H9 (cell line): ENCODE results near the gene BACH1. TPM values are rescaled to one million over a fixed set of nuclear protein-coding genes. Genes with fewer than 3 reads are reported as not detected.

Experiments
- DNase-seq: peaks from one replicate; pipeline ENCODE4 v3.0.0-alpha.2; 2017
- H2AFZ ChIP-seq: one replicate; pipeline ENCODE4 v1.6.1; 2013; ENCODE audit warnings: mild to moderate bottlenecking, low read length, control low read depth, moderate library complexity
- H2AK5ac ChIP-seq: 2 replicates; pipeline ENCODE4 v1.6.1; 2013; ENCODE audit warnings: low read length, control low read depth, mixed read lengths; ENCODE audit not compliant: insufficient read length
- H2BK120ac ChIP-seq: one replicate; pipeline ENCODE4 v1.6.1; 2013; ENCODE audit warnings: low read depth, mild to moderate bottlenecking, low read length, control low read depth, inconsistent platforms; ENCODE audit not compliant: poor library complexity, severe bottlenecking
- H2BK12ac ChIP-seq: 2 replicates; pipeline ENCODE4 v1.6.1; 2013; ENCODE audit warnings: low read length, control low read depth, mixed read lengths, low read depth; ENCODE audit not compliant: insufficient read length
- H2BK15ac ChIP-seq: 2 replicates; pipeline ENCODE4 v1.6.1; 2013; ENCODE audit warnings: low read depth, low read length, control low read depth
- H2BK20ac ChIP-seq: one replicate; pipeline ENCODE4 v1.6.1; 2013; ENCODE audit warnings: low read depth, mild to moderate bottlenecking, low read length, control low read depth, inconsistent platforms; ENCODE audit not compliant: poor library complexity, severe bottlenecking
- H2BK5ac ChIP-seq: 2 replicates; pipeline ENCODE4 v1.6.1; 2013; ENCODE audit warnings: low read length, control low read depth, mixed read lengths; ENCODE audit not compliant: insufficient read length
- H3K14ac ChIP-seq: 2 replicates; pipeline ENCODE4 v1.6.1; 2013; ENCODE audit warnings: low read length, control low read depth; ENCODE audit not compliant: insufficient read depth
- H3K18ac ChIP-seq: 2 replicates; pipeline ENCODE4 v1.6.1; 2013; ENCODE audit warnings: low read depth, mild to moderate bottlenecking, mixed read lengths, low read length, control low read depth; ENCODE audit not compliant: insufficient read length
- H3K23ac ChIP-seq: 2 replicates; pipeline ENCODE4 v1.6.1; 2013; ENCODE audit warnings: low read length, control low read depth, mixed read lengths, low read depth; ENCODE audit not compliant: insufficient read length
- H3K23me2 ChIP-seq: 2 replicates; pipeline ENCODE4 v1.6.1; 2013; ENCODE audit warnings: low read depth, mild to moderate bottlenecking, mixed read lengths, low read length, control low read depth; ENCODE audit not compliant: insufficient read length, poor library complexity, severe bottlenecking
- H3K27ac ChIP-seq: 2 replicates; pipeline ENCODE4 v1.5.1; 2013; ENCODE audit warnings: low read length, control low read depth, mixed read lengths, low read depth; ENCODE audit not compliant: insufficient read length
- H3K27me3 ChIP-seq: 2 replicates; pipeline ENCODE4 v1.6.1; 2013; ENCODE audit warnings: low read length, control low read depth, inconsistent platforms; ENCODE audit not compliant: insufficient read depth
- H3K4ac ChIP-seq: 2 replicates; pipeline ENCODE4 v1.6.1; 2013; ENCODE audit warnings: low read depth, mild to moderate bottlenecking, control low read depth, inconsistent platforms, low read length, moderate library complexity
- H3K4me1 ChIP-seq: 2 replicates; pipeline ENCODE4 v1.6.1; 2013; ENCODE audit warnings: low read length, control low read depth, inconsistent platforms; ENCODE audit not compliant: insufficient read depth
- H3K4me2 ChIP-seq: 2 replicates; pipeline ENCODE4 v1.6.1; 2013; ENCODE audit warnings: low read length, control low read depth, mixed read lengths; ENCODE audit not compliant: insufficient read length, insufficient read depth
- H3K56ac ChIP-seq: 2 replicates; pipeline ENCODE4 v1.6.1; 2013; ENCODE audit warnings: low read depth, mild to moderate bottlenecking, mixed read lengths, low read length, control low read depth; ENCODE audit not compliant: insufficient read length
- H3K79me1 ChIP-seq: 2 replicates; pipeline ENCODE4 v1.6.1; 2013; ENCODE audit warnings: low read depth, mild to moderate bottlenecking, moderate library complexity, low read length, control low read depth, inconsistent platforms; ENCODE audit not compliant: insufficient read depth, poor library complexity, severe bottlenecking
- H3K79me2 ChIP-seq: 2 replicates; pipeline ENCODE4 v1.6.1; 2013; ENCODE audit warnings: low read length, control low read depth, inconsistent platforms; ENCODE audit not compliant: insufficient read depth
- H3K9ac ChIP-seq: 2 replicates; pipeline ENCODE4 v1.6.1; 2013; ENCODE audit warnings: low read length, control low read depth, mixed read lengths; ENCODE audit not compliant: insufficient read length; ENCODE audit errors: extremely low read depth
- H3K9me3 ChIP-seq: one replicate; pipeline ENCODE4 v1.6.1; 2013; ENCODE audit warnings: low read depth, low read length, inconsistent platforms; ENCODE audit not compliant: control insufficient read depth
- H3T11ph ChIP-seq: one replicate; pipeline ENCODE4 v1.6.1; 2013; ENCODE audit warnings: mild to moderate bottlenecking, low read length, control low read depth, inconsistent platforms
- H4K20me1 ChIP-seq: one replicate; pipeline ENCODE4 v1.6.1; 2013; ENCODE audit not compliant: control insufficient read depth, insufficient read length, insufficient read depth
- H4K5ac ChIP-seq: 2 replicates; pipeline ENCODE4 v1.6.1; 2013; ENCODE audit warnings: low read depth, mild to moderate bottlenecking, mixed read lengths, low read length, control low read depth; ENCODE audit not compliant: insufficient read length
- H4K8ac ChIP-seq: replicated peaks from 2 replicates; pipeline ENCODE4 v1.6.1; 2013; ENCODE audit warnings: low read length, control low read depth, mixed read lengths, low read depth; ENCODE audit not compliant: insufficient read length
- H4K91ac ChIP-seq: 2 replicates; pipeline ENCODE4 v1.6.1; 2013; ENCODE audit warnings: low read depth, mild to moderate bottlenecking, moderate library complexity, mixed read lengths, low read length, control low read depth; ENCODE audit not compliant: insufficient read length
- H3K27ac Mint-ChIP-seq, 3 experiments: 2 replicates in 2 of 3; 3 replicates in 1 of 3; pipeline ENCODE4 v1.8.0; 2020 to 2021; ENCODE audit warnings: mixed read lengths in 3 of 3, mild to moderate bottlenecking in 1 of 3, moderate library complexity in 1 of 3
- H3K27me3 Mint-ChIP-seq: 2 replicates; pipeline ENCODE4 v1.8.0; 2021; ENCODE audit warnings: low read depth, mild to moderate bottlenecking, moderate library complexity, mixed read lengths
- H3K36me3 Mint-ChIP-seq, 3 experiments: 2 replicates in 2 of 3; 3 replicates in 1 of 3; pipeline ENCODE4 v1.8.0; 2020 to 2021; ENCODE audit warnings: low read depth in 3 of 3, mixed read lengths in 3 of 3; ENCODE audit not compliant: insufficient read depth in 1 of 3
- H3K4me1 Mint-ChIP-seq, 2 experiments: 2 replicates each; pipeline ENCODE4 v1.8.0; 2020; ENCODE audit warnings: mixed read lengths in 2 of 2
- H3K4me3 Mint-ChIP-seq, 2 experiments: 2 replicates in 1 of 2; 3 replicates in 1 of 2; pipeline ENCODE4 v1.8.0; 2020 to 2021; ENCODE audit warnings: mild to moderate bottlenecking in 2 of 2, mixed read lengths in 2 of 2, moderate library complexity in 1 of 2
- H3K9me3 Mint-ChIP-seq, 2 experiments: 2 replicates in 1 of 2; 3 replicates in 1 of 2; pipeline ENCODE4 v1.8.0; 2020; ENCODE audit warnings: mild to moderate bottlenecking in 2 of 2, mixed read lengths in 2 of 2, moderate library complexity in 1 of 2
- WGBS: extraction: QIAGEN DNeasy Blood & Tissue Kit; methylation state at CpG from one replicate; pipeline ENCODE4 v1.1.7; 2013; ENCODE audit warnings: missing lambda C conversion rate, low lambda C conversion rate, mixed read lengths; ENCODE audit not compliant: insufficient read length; ENCODE audit errors: extremely low coverage; 5-methylcytosine and 5-hydroxymethylcytosine counted together
- total RNA-seq: library from RNA; stranded (reverse); gene quantifications from 2 replicates; pipeline ENCODE4 v1.2.1, GENCODE V29; 2021
- TF ChIP-seq, protein P1 (sequence below): fragments of 200-600 bp; sonication (generic); conservative IDR thresholded peaks from 3 replicates; pipeline ENCODE4 v1.8.0; 2021; ENCODE audit warnings: antibody characterized with exemption, mild to moderate bottlenecking

BACH1 gene
- total RNA-seq, 1 experiment from 2014 or later: 42.4 TPM

DNA sequence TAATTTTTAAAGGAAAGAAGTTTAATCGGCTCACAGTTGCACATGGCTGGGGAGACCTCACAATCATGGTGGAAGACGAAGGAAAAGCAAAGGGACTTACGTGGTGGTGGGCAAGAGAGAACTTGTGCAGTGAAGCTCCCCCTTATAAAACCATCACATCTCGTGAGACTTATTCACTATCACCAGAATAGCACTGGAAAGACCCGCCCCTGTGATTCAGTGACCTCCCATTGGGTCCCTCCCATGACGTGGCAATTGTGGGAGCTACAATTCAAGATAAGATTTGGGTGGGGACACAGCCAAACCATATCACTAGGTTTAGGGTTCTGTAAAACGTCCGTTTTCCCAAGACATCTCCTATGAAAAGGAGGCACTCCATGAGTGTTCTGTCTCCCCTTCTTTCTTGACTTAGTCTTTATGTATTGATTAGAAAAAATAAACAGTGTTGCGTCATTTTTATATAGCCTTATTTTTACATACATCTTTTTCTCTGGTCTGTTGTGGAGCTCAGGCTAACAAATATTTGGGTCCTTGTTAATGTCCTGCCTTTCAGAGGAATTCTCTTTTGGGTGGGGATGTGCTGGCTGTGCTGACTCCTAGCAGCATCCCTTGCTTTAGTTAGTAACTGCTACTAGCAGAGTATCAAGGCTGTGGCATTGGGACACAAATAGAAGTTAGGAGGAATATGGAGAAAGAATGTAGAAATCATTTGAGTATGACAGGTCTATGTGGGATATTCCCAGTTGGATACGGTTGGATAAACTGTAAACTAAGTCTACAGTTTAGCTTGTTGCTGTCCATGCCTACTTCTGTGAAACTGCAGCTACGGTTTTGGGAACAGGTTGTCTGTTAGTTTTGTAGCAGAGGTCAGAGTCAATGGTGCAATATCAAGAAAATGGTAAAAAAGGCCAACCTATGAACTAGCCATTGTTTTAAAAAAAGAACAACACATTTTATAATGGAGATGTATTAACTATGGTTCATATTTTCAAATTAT, 23.5 kb downstream of the BACH1 start:
- Mint-ChIP-seq H3K36me3 (peaks cover 19 to 28% (median 21%) of the 10 kb centered on the region in 3 experiments), H3K4me1 (peaks cover 7 to 13% of the 10 kb centered on the region in 2 experiments; a peak in 3 of 4 replicates), H3K4me3 (no peak overlapping the region), H3K27me3 (no peaks in the 10 kb centered on the region), H3K27ac (no peak overlapping the region), H3K9me3 (no peaks in the 10 kb centered on the region)
- H4K8ac ChIP-seq: no peak overlapping the region
- no peaks in the 10 kb centered on the region for H3K4me1 ChIP-seq
- no peak overlapping the region for H3K4me2 ChIP-seq
- H3T11ph ChIP-seq: no peak overlapping the region
- no peak overlapping the region for H3K27ac ChIP-seq
- no peak overlapping the region for H2BK15ac ChIP-seq
- no peak overlapping the region for H2AK5ac ChIP-seq
- no peak overlapping the region for H3K56ac ChIP-seq
- no peak overlapping the region for H2BK120ac ChIP-seq
- no peak overlapping the region for H2BK12ac ChIP-seq
- no peak overlapping the region for H3K14ac ChIP-seq
- TF ChIP-seq, protein P1, sequence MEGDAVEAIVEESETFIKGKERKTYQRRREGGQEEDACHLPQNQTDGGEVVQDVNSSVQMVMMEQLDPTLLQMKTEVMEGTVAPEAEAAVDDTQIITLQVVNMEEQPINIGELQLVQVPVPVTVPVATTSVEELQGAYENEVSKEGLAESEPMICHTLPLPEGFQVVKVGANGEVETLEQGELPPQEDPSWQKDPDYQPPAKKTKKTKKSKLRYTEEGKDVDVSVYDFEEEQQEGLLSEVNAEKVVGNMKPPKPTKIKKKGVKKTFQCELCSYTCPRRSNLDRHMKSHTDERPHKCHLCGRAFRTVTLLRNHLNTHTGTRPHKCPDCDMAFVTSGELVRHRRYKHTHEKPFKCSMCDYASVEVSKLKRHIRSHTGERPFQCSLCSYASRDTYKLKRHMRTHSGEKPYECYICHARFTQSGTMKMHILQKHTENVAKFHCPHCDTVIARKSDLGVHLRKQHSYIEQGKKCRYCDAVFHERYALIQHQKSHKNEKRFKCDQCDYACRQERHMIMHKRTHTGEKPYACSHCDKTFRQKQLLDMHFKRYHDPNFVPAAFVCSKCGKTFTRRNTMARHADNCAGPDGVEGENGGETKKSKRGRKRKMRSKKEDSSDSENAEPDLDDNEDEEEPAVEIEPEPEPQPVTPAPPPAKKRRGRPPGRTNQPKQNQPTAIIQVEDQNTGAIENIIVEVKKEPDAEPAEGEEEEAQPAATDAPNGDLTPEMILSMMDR: no peak
- no peak overlapping the region for H2AFZ ChIP-seq
- H4K91ac ChIP-seq: no peak overlapping the region
- no peak overlapping the region for H2BK5ac ChIP-seq
- H3K79me2 ChIP-seq: peaks cover 19% of the 10 kb centered on the region
- H3K4ac ChIP-seq: no peak overlapping the region
- no peak overlapping the region for H4K5ac ChIP-seq
- H3K9ac ChIP-seq: no peak overlapping the region
- DNase-seq: no peak
- no peaks in the 10 kb centered on the region for H3K9me3 ChIP-seq
- peaks cover 9% of the 10 kb centered on the region for H3K79me1 ChIP-seq
- no peaks in the 10 kb centered on the region for H3K23me2 ChIP-seq
- no peaks in the 10 kb centered on the region for H4K20me1 ChIP-seq
- H3K18ac ChIP-seq: no peak overlapping the region
- WGBS: no CpG with 5 or more reads among the region's 11 CpGs
- H3K23ac ChIP-seq: no peak overlapping the region
- H3K27me3 ChIP-seq: no peaks in the 10 kb centered on the region
- no peak overlapping the region for H2BK20ac ChIP-seq
